Measurements from ENCODE around the gene THOC2.

Gene THOC2

DNA sequence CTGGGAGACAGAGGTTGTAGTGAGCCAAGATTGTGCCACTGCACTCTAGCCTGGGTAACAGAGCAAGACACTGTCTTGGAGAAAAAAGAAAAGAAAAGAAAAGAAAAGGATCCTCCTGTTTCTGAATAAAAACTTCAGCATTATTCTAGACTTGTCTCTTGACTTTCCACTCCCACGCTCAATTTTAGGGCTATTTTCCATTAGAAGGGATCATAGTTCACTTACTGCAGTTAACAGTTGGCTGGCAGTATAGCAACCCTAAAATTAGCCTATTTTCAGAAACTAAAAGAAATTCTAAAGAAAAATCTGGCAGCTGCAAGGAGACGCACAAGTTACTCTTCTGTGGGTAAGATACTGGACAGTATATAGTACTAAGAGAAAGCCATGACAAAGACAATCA lies 28.1 kb downstream of the THOC2 start:
- no peak for TF ChIP-seq ZFX (IDR thresholded peaks at IDR 0.05)
- TF ChIP-seq, protein P1, sequence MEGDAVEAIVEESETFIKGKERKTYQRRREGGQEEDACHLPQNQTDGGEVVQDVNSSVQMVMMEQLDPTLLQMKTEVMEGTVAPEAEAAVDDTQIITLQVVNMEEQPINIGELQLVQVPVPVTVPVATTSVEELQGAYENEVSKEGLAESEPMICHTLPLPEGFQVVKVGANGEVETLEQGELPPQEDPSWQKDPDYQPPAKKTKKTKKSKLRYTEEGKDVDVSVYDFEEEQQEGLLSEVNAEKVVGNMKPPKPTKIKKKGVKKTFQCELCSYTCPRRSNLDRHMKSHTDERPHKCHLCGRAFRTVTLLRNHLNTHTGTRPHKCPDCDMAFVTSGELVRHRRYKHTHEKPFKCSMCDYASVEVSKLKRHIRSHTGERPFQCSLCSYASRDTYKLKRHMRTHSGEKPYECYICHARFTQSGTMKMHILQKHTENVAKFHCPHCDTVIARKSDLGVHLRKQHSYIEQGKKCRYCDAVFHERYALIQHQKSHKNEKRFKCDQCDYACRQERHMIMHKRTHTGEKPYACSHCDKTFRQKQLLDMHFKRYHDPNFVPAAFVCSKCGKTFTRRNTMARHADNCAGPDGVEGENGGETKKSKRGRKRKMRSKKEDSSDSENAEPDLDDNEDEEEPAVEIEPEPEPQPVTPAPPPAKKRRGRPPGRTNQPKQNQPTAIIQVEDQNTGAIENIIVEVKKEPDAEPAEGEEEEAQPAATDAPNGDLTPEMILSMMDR (conservative IDR thresholded peaks at IDR 0.05): no peak
- no peak overlapping the region for H3K27ac ChIP-seq

DNA sequence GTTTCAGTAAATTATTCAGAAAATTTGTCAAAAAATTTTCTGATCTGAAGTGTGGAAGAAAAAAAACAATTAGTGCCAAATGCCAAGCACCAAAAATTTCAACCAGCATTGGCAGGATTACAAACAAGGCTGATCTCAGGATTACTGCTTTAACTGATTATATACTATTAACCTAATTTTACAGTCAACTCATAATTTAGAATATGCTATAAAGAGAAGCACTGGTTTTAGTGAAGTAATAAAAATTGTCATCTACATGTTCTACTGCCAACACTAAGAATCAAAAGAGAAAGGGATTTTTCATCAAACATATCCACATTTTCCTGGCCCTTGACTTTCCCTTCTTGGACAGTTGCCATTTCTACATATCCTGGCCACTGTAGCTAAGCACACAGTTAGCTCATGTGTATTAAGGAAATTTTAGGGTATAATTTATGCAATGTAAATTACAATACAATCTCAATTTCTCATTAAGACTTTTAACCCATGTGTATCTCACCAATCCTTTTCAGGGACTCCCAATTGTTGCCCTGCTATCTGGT lies 33.8 kb downstream of the THOC2 start:
- H3K27ac ChIP-seq: no peak overlapping the region
- TF ChIP-seq, protein P1 (conservative IDR thresholded peaks at IDR 0.05): no peak
- TF ChIP-seq ZFX (IDR thresholded peaks at IDR 0.05): no peak

DNA sequence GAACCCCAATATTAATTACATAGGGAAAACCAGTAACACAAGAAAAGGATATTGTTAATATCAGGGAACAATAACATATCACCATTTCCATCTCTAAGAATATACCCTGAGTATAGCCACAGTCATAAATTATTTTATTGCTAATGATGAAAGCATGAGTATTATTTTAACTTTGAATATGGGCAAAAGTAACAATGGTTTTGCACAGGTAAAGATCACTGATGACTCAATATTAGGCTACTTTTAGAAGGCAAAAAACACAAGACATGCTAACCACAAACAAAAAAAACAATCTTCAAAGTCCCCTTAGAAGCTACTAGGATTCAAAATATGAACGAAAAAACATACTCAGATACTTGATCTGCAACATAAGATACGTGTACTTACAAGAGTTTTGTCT lies 36.5 kb downstream of the THOC2 start:
- TF ChIP-seq ZFX (IDR thresholded peaks at IDR 0.05): no peak
- TF ChIP-seq, protein P1 (conservative IDR thresholded peaks at IDR 0.05): no peak
- no peak overlapping the region for H3K27ac ChIP-seq

DNA sequence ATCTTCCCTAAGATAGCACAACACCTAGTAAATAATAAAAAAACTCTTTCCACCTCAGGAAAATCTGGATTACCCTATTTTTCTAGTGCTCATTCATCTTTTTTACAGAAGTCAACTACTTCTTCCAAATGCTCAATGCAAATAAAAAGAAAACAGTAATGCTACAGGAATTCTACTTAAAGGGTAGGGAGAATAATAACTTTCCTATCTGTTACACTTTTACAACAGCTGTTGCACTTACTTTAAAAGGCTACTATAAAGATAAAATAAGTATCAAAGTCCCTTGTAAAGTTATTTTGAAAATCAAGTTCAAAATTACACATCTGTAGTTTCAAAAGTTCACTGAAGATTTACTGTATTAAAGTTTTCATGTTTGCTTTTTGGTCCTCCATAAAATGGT lies 37.6 kb downstream of the THOC2 start:
- TF ChIP-seq, protein P1 (conservative IDR thresholded peaks at IDR 0.05): no peak
- TF ChIP-seq ZFX (IDR thresholded peaks at IDR 0.05): no peak
- no peak overlapping the region for H3K27ac ChIP-seq

DNA sequence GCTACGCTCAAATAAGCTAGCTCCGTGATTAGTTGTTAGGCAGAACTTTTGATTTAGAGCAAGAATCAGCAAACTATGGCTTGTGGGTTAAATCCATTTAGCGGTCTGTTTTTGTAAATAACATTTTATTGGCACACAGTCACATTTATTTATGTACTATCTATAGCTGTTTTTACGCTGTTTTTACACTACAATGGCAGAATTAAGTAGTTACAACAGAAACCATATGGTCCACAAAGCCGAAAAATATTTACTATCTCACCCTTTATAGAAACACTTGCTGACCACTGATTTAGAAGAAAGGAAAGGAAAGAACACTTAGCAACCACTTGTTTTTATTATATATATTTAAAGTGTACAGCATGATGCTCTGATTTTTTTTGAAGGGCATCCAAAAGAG lies 41.1 kb downstream of the THOC2 start:
- TF ChIP-seq ZFX (IDR thresholded peaks at IDR 0.05): no peak
- TF ChIP-seq, protein P1 (conservative IDR thresholded peaks at IDR 0.05): no peak
- no peak overlapping the region for H3K27ac ChIP-seq

DNA sequence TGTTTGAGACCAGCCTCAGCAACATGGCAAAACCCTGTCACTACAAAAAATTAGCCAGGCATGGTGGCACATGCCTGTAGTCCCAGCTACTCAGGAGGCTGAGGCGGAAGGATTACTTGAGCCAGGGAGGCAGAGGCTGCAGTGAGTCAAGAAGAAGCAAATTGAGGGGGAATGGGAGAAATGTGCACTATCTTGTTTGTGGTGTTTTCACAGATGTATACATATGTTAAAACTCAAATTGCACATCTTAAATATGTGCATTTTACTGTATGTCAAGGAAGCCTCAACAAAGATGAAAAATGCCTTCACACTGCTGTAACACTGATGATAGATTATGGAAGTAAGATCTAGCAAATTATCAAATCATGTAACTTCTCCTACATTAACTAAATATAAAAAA lies 44.3 kb downstream of the THOC2 start:
- H3K27ac ChIP-seq: no peak overlapping the region
- TF ChIP-seq ZFX (IDR thresholded peaks at IDR 0.05): no peak
- TF ChIP-seq, protein P1 (conservative IDR thresholded peaks at IDR 0.05): no peak

DNA sequence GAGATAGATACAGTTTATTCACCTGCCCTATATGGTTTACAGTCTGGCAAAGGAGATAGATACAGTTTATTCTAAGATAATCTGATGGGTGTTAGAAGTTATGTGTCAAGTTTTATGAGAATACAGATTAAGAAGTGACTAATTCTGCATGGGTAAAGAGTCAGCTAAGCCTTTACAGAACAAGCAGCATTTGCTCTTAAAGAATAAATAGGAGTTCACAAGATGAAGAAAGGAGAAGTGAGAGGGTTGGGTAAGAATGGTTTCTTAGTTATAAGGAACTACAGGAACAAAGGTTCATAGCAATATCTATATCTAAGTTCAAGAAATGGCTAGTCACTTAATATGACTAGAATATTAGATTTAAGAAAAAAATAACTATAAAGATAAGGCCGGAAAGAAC lies 47.6 kb downstream of the THOC2 start:
- no peak for TF ChIP-seq ZFX (IDR thresholded peaks at IDR 0.05)
- TF ChIP-seq, protein P1 (conservative IDR thresholded peaks at IDR 0.05): no peak

More for the DNA sequence above, 47.6 kb downstream of the THOC2 start:
- H3K27ac ChIP-seq: no peak overlapping the region
